ENCODE data around the gene AARS2. TPM values are rescaled to one million over a fixed set of nuclear protein-coding genes. Genes with fewer than 3 reads are reported as not detected.

AARS2 gene
- total RNA-seq, 1 experiment from 2014 or later, result 11.6 TPM

DNA sequence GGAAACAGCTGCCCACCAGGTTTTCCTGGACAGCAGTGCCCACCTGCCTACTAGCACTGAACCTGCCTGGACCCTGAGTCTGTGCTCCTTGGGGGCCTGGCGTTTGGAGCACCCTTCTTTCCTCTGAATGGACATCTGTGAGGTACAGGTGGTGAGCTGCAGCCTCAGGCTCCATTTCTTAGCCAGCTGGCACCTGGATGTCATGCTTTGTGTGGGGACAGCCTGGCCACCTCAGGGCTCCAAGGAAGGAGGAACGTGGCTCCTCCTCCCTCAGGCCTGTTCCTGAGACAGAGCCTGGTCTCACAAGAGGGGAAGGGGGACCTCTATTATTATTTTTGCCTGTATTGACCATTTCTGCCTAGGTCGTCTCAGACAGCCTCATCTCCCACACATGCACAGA lies 34.8 kb downstream of the AARS2 start:
- H4K20me1 ChIP-seq (ENCODE audit: insufficient read depth), result no peaks in the 10 kb centered on the region
- H3K9me3 ChIP-seq (ENCODE audit: insufficient read depth, low read depth), result no peaks in the 10 kb centered on the region
- H3K27ac ChIP-seq, result no peak overlapping the region
- H3K79me2 ChIP-seq (ENCODE audit: low read depth), result no peaks in the 10 kb centered on the region
- H3K27me3 ChIP-seq (ENCODE audit: insufficient read depth, low read depth), result peaks cover 33% of the 10 kb centered on the region
- no peak for DNase-seq
- BruUV-seq (replicated peaks), result no TSS peak
- CTCF ChIA-PET, result interaction anchor here (0.6 kb wide), 1 partner anchor 17 kb away, joined by 4 read pairs; no protein-coding TSS in a partner anchor
- H3K9me2 ChIP-seq (ENCODE audit: insufficient read depth), result no peaks in the 10 kb centered on the region
- H3K36me3 ChIP-seq (ENCODE audit: low read depth), result no peaks in the 10 kb centered on the region
- intact Hi-C loops (cut with micrococcal nuclease; ENCODE audit: unreplicated experiment), result no loop called here
- no peak overlapping the region for H3K4me2 ChIP-seq
- no peak overlapping the region for H3K4me3 ChIP-seq
- H2AFZ ChIP-seq, result no peak overlapping the region
- TF ChIP-seq EZH2 (IDR thresholded peaks at IDR 0.05; ENCODE audit: low read depth) (no peak), CTCF (conservative IDR thresholded peaks at IDR 0.05) (no peak)
- H3K4me1 ChIP-seq (replicated peaks; ENCODE audit: insufficient read depth), result no peaks in the 10 kb centered on the region
- no peaks in the 10 kb centered on the region for H3F3A ChIP-seq (ENCODE audit: insufficient read depth, low read depth)
- POLR2A ChIA-PET (ENCODE audit: unreplicated experiment), result no interaction called here

- Histone ChIP-seq H3K27ac (no peak overlapping the region), H3K36me3 (ENCODE audit: low read depth) (no peaks in the 10 kb centered on the region), H2AFZ (no peak overlapping the region), H3K4me1 (replicated peaks; ENCODE audit: insufficient read depth) (no peaks in the 10 kb centered on the region), H3K9me2 (ENCODE audit: insufficient read depth) (no peaks in the 10 kb centered on the region), H3K4me3 (no peak overlapping the region), H3K9me3 (ENCODE audit: insufficient read depth, low read depth) (no peaks in the 10 kb centered on the region), H4K20me1 (ENCODE audit: insufficient read depth) (no peaks in the 10 kb centered on the region), H3K27me3 (ENCODE audit: insufficient read depth, low read depth) (peaks cover 27% of the 10 kb centered on the region), H3K4me2 (no peak overlapping the region), H3F3A (ENCODE audit: insufficient read depth, low read depth) (no peaks in the 10 kb centered on the region), H3K79me2 (ENCODE audit: low read depth) (no peaks in the 10 kb centered on the region)
- BruUV-seq (replicated peaks), result no TSS peak
- intact Hi-C loops (cut with micrococcal nuclease; ENCODE audit: unreplicated experiment), result no loop called here
- TF ChIP-seq CTCF (conservative IDR thresholded peaks at IDR 0.05), result no peak
- TF ChIP-seq EZH2 (IDR thresholded peaks at IDR 0.05; ENCODE audit: low read depth), result no peak
- no peak for DNase-seq
- ChIA-PET CTCF (no interaction called here), POLR2A (ENCODE audit: unreplicated experiment) (no interaction called here)
Measured at GRCh38 chr6:44277763-44278162, 35.4 kb downstream of the AARS2 start.

DNA sequence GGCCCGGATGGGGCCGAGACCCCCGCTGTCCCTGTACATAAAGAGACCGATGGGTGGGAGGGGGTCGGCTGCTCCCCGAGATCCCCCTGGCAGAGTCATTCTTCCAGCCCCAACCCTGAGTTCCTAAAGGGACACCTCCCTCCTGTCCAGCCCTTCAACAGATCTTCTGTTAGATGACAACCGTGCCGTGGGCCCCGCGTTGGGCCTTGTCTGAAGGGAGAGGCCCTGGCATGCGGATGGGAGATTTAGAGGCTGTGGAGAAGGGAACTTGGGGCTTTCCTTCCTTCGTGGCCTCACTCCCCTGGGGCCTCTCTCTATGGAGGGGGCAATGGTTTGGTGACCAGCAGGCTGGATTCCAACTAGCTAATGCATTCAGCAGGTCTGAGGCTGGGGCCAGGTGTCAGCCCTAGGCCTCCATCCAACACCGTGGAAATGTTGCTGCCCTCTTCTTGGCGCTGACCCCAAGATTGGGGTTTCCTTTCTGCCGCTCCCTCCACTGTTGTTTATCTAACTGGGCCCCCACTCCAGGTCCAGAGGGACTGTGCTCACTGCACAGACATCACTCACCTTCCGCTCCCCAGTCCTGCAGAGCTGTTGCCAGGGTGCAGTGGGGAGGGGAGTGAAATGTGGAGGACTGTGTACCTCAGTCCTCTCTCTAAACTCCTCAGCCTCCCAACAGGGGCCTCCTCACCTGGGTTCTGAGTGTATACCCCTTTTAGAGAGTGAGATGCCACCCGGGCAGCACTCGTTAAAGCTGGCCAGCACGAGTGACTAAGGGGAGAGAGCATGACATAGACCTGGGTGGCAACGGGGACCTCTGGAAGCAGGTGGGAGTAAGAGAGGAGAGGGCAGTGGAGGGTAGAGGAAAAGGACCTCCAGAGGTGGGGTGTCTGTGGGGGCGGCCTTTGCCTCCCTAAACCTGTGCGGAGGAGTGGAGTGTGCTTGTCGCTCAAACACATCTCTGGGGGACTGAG lies 36.2 kb downstream of the AARS2 start:
- no peaks in the 10 kb centered on the region for H4K20me1 ChIP-seq (ENCODE audit: insufficient read depth)
- no peaks in the 10 kb centered on the region for H3F3A ChIP-seq (ENCODE audit: insufficient read depth, low read depth)
- ChIA-PET POLR2A (ENCODE audit: unreplicated experiment) (no interaction called here), CTCF (no interaction called here)
- H3K27me3 ChIP-seq (ENCODE audit: insufficient read depth, low read depth), result peaks cover 19% of the 10 kb centered on the region
- no peaks in the 10 kb centered on the region for H3K9me2 ChIP-seq (ENCODE audit: insufficient read depth)
- DNase-seq, result no peak
- no peaks in the 10 kb centered on the region for H3K79me2 ChIP-seq (ENCODE audit: low read depth)
- TF ChIP-seq EZH2 (IDR thresholded peaks at IDR 0.05; ENCODE audit: low read depth) (no peak), CTCF (conservative IDR thresholded peaks at IDR 0.05) (no peak)
- no peak overlapping the region for H3K4me3 ChIP-seq
- H3K4me2 ChIP-seq, result no peak overlapping the region
- no TSS peak for BruUV-seq (replicated peaks)
- no peaks in the 10 kb centered on the region for H3K36me3 ChIP-seq (ENCODE audit: low read depth)
- no peaks in the 10 kb centered on the region for H3K9me3 ChIP-seq (ENCODE audit: insufficient read depth, low read depth)
- no peak overlapping the region for H2AFZ ChIP-seq
- intact Hi-C loops (cut with micrococcal nuclease; ENCODE audit: unreplicated experiment), result no loop called here
- H3K4me1 ChIP-seq (replicated peaks; ENCODE audit: insufficient read depth), result no peaks in the 10 kb centered on the region
- H3K27ac ChIP-seq, result no peak overlapping the region
